ENCODE results near the gene TMPRSS7.

- TF ChIP-seq CTCF (IDR thresholded peaks at IDR 0.05; ENCODE audit: poor library complexity, severe bottlenecking) (no peak), EZH2 (IDR thresholded peaks at IDR 0.05; ENCODE audit: borderline replicate concordance, insufficient read depth, low read length, poor library complexity, severe bottlenecking) (no peak), TAF1 (IDR thresholded peaks at IDR 0.05; ENCODE audit: low read depth) (no peak), EP300 (conservative IDR thresholded peaks at IDR 0.05; ENCODE audit: poor library complexity, severe bottlenecking) (no peak), MXI1 (conservative IDR thresholded peaks at IDR 0.05; ENCODE audit: poor library complexity, severe bottlenecking) (no peak), POLR2AphosphoS5 (IDR thresholded peaks at IDR 0.05) (no peak)
Observed at GRCh38 chr3:112027826-112028225, 6.7 kb upstream of the TMPRSS7 start.
